Measurements from ENCODE around the gene NWD2.
"Not testable (repeated sequence)": the region's sequence is repeated elsewhere in the genome, so short reads cannot be mapped to it uniquely, and the experiment has no call there.

Gene NWD2

GRCh38 chr4:37400241-37400881 lies 155.8 kb downstream of the NWD2 start:
- no peak for DNase-seq

GRCh38 chr4:37407938-37408826 lies 163.6 kb downstream of the NWD2 start:
- not testable (repeated sequence) for DNase-seq

GRCh38 chr4:37413612-37414011 lies 169.1 kb downstream of the NWD2 start:
- not testable (repeated sequence) for DNase-seq

GRCh38 chr4:37415845-37416369 lies 171.4 kb downstream of the NWD2 start:
- DNase-seq: no peak

GRCh38 chr4:37421614-37422013 lies 177.1 kb downstream of the NWD2 start:
- DNase-seq: no peak

- DNase-seq: no peak
Observed at GRCh38 chr4:37422102-37422501, 177.6 kb downstream of the NWD2 start.

GRCh38 chr4:37422638-37423037 lies 178.1 kb downstream of the NWD2 start:
- no peak for DNase-seq

GRCh38 chr4:37423310-37423709 lies 178.8 kb downstream of the NWD2 start:
- no peak for DNase-seq

- no peak for DNase-seq
Observed at GRCh38 chr4:37424753-37425152, 180.2 kb downstream of the NWD2 start.

GRCh38 chr4:37425857-37426256 lies 181.3 kb downstream of the NWD2 start:
- DNase-seq: no peak

GRCh38 chr4:37427193-37427592 lies 182.7 kb downstream of the NWD2 start:
- DNase-seq: no peak

- no peak for DNase-seq
Observed at GRCh38 chr4:37429906-37430305, 185.4 kb downstream of the NWD2 start.

GRCh38 chr4:37430718-37431416 lies 186.3 kb downstream of the NWD2 start:
- no peak for DNase-seq

GRCh38 chr4:37431417-37431743 lies 186.8 kb downstream of the NWD2 start:
- no peak for DNase-seq

GRCh38 chr4:37434469-37434868 lies 189.9 kb downstream of the NWD2 start:
- DNase-seq: no peak

GRCh38 chr4:37436546-37436945 lies 192.0 kb downstream of the NWD2 start:
- no peak for DNase-seq

- DNase-seq: no peak
Observed at GRCh38 chr4:37437163-37437562, 192.6 kb downstream of the NWD2 start.

- no peak for DNase-seq
Observed at GRCh38 chr4:37438564-37439279, 194.2 kb downstream of the NWD2 start.

- DNase-seq: no peak
Observed at GRCh38 chr4:37439809-37440474, 195.4 kb downstream of the NWD2 start.

- no peak for DNase-seq
Observed at GRCh38 chr4:37440501-37440900, 196.0 kb downstream of the NWD2 start.

GRCh38 chr4:37441231-37442061 lies 196.9 kb downstream of the NWD2 start:
- no peak for DNase-seq

GRCh38 chr4:37442062-37442323 lies 197.4 kb downstream of the NWD2 start:
- DNase-seq: no peak

All from activated naive CD4-positive, alpha-beta T cell treated with anti-CD3 and anti-CD28 coated beads, Interleukin-2, amount 50 U/mL, for 16 hours (primary cell).